ENCODE results near the gene NFAM1. TPM values are rescaled to one million over a fixed set of nuclear protein-coding genes. Genes with fewer than 3 reads are reported as not detected.
A peak's percentile ranks its signal among the peaks of the same experiment; 100 is the strongest.

Gene NFAM1
- total RNA-seq, 1 donor from 2014 or later: 0.53 TPM

DNA sequence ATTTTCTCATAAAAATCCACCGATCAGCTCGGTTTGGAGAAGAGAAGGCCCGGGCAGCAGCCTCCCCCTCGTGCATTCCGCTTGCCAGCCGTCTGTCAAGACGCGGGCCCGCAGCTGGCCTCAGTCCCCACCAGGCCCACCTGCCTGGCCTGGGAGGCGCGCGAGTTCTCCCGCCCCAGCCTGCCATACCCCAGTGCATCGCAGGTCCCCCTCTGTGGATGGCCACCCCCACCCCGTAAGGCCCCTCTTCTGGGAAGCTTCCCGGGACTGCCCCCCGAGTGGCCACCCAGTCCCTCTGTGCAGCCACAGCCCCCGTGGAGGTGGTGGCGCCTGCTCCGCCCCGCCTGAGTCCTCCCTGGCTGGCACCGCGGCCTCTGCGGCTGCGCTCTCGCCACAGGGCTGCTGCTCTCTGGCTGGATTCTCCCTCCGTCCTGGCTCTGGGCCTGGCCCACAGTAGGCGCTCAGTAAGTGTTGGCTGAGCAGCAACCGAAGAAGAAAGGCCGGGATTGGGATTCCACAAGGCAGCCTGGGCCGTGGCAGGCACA lies 87.8 kb downstream of the NFAM1 start:
- Mint-ChIP-seq H3K4me1 (ENCODE audit: unreplicated experiment) (peaks cover 21% of the 10 kb centered on the region), H3K27ac (no peak overlapping the region), H3K36me3 (no peaks in the 10 kb centered on the region), H3K4me3 (peak overlapping the region; percentile 74), H3K27me3 (peaks cover 14% of the 10 kb centered on the region), H3K9me3 (no peaks in the 10 kb centered on the region)
- no peak for DNase-seq (ENCODE audit: extremely low spot score, unreplicated experiment)
- TF ChIP-seq, protein P1, sequence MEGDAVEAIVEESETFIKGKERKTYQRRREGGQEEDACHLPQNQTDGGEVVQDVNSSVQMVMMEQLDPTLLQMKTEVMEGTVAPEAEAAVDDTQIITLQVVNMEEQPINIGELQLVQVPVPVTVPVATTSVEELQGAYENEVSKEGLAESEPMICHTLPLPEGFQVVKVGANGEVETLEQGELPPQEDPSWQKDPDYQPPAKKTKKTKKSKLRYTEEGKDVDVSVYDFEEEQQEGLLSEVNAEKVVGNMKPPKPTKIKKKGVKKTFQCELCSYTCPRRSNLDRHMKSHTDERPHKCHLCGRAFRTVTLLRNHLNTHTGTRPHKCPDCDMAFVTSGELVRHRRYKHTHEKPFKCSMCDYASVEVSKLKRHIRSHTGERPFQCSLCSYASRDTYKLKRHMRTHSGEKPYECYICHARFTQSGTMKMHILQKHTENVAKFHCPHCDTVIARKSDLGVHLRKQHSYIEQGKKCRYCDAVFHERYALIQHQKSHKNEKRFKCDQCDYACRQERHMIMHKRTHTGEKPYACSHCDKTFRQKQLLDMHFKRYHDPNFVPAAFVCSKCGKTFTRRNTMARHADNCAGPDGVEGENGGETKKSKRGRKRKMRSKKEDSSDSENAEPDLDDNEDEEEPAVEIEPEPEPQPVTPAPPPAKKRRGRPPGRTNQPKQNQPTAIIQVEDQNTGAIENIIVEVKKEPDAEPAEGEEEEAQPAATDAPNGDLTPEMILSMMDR (conservative IDR thresholded peaks at IDR 0.05): no peak

DNA sequence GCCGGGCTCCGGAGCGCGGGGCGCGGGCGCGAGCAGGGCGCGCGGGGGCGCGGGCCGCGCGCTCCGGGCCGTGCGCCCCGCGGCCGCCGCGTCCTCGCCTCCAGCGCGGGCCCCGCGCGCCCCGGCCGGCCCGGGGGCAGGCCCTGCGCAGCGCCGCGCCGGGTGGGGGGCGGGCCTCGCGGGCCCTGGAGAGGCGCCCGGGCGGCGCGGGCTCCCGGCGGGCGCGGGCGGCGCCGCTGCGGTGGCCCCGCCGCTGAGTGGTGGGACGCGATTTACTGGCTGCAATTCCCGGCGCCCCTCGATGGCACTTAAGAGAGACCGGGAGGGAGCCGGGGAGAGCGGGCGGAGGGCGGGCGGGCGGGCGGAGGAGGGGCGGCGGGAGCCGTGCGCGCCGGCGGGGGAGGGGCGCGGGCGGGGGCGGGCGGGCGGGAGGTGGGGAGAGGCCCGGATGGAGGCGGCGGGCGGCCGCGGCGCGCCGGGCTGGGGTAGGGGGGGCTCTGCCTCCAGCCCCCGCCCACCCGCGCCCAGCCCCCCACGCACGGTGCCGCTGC lies 88.6 kb downstream of the NFAM1 start:
- Mint-ChIP-seq H3K27ac (no peak overlapping the region), H3K4me3 (no peak overlapping the region), H3K27me3 (peaks cover 18% of the 10 kb centered on the region), H3K36me3 (no peaks in the 10 kb centered on the region), H3K9me3 (no peaks in the 10 kb centered on the region), H3K4me1 (ENCODE audit: unreplicated experiment) (peaks cover 19% of the 10 kb centered on the region)
- DNase-seq (ENCODE audit: extremely low spot score, unreplicated experiment): no peak
- TF ChIP-seq, protein P1 (conservative IDR thresholded peaks at IDR 0.05): no peak

DNA sequence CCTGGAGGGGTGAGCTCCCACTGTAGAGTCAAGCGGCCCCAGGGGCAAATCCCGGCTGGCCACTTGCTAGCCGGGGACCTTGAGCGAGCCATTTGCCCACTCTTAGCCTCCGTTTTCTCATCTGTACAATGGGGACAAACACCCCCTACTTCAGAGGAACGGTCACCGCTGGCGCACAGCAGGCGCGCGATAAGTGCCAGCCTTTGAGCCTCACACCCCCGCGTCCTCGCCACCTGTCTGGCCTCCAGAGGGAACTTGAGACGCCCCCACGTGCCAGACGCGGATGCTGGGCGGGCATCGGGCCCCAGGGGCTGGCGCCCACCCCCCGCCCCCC lies 89.1 kb downstream of the NFAM1 start:
- Mint-ChIP-seq H3K27ac (no peak overlapping the region), H3K4me3 (peak overlapping the region; percentile 83), H3K36me3 (no peaks in the 10 kb centered on the region), H3K4me1 (ENCODE audit: unreplicated experiment) (peaks cover 15% of the 10 kb centered on the region), H3K27me3 (peaks cover 18% of the 10 kb centered on the region), H3K9me3 (no peaks in the 10 kb centered on the region)
- DNase-seq (ENCODE audit: extremely low spot score, unreplicated experiment): no peak
- TF ChIP-seq, protein P1 (conservative IDR thresholded peaks at IDR 0.05): no peak

DNA sequence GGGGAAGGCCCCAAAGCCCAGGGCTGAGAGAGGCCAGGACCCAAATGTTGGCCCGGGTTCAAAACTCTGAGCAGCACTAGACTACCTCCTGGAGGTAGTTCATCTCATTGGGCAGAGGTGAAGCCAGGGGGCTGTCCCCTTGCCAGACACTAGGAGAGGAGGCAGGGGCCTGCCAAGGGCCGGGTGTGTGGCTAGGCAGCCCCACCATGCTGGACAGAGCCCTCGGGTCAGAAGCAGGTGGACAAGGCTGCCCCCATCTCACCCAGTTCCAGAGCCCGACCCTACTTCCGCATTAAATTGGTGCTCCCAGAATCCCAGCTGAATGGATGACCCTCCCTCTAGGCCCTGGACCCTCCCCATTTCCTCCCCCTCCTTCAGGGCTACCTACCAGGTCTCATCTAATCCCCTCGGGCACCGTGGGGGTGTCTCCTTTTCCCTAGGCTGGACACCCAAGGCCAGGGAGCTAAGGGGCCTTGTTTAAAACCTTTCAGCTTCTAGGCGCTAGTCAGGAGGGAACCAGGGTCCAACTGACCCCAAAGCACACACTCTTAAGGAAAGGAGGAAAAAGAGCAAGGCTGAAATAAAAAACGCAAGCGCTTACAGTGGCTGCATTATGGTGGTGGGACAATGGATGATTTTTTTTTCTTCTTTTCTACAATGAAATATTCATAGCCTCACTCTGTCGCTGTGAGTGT lies 89.6 kb downstream of the NFAM1 start:
- TF ChIP-seq, protein P1 (conservative IDR thresholded peaks at IDR 0.05): no peak
- Mint-ChIP-seq H3K27me3 (peaks cover 21% of the 10 kb centered on the region), H3K4me1 (ENCODE audit: unreplicated experiment) (peaks cover 17% of the 10 kb centered on the region), H3K36me3 (no peaks in the 10 kb centered on the region), H3K27ac (peak overlapping the region; percentile 58), H3K4me3 (peak overlapping the region; percentile 83), H3K9me3 (no peaks in the 10 kb centered on the region)
- DNase-seq (ENCODE audit: extremely low spot score, unreplicated experiment): no peak

DNA sequence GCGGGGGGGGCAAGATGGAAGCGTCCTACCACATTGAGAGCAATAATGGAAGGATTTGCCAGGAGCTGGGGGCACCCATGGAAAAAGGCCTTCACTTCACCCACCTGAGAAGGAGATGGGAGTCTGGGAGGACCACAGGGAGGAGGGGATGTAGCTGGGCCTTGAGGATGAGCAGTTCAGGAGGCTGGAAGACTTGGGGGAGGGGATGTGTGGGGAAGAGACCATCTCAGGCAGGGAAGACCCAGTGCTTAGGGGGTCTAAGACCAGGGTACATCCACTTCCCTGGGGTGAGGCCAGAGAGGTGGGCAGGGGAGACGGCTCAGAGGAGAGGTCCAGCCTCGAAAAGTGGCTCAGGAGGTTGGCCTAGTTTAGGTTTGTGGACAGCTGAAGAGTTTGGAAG lies 90.4 kb downstream of the NFAM1 start:
- TF ChIP-seq, protein P1 (conservative IDR thresholded peaks at IDR 0.05): no peak
- peaks cover 23% of the 10 kb centered on the region for H3K4me1 Mint-ChIP-seq (ENCODE audit: unreplicated experiment)
- H3K27ac Mint-ChIP-seq: no peak overlapping the region
- DNase-seq (ENCODE audit: extremely low spot score, unreplicated experiment): no peak
- peaks cover 26% of the 10 kb centered on the region for H3K27me3 Mint-ChIP-seq
- no peaks in the 10 kb centered on the region for H3K9me3 Mint-ChIP-seq
- peak overlapping the region; percentile 81 for H3K4me3 Mint-ChIP-seq
- H3K36me3 Mint-ChIP-seq: no peaks in the 10 kb centered on the region

All from type B pancreatic cell (in vitro differentiated cells).